DMS153 (cell line): ENCODE measurements around the gene CDH22.
A peak's percentile ranks its signal among the peaks of the same experiment; 100 is the strongest.

Experiments used
- DNase-seq: peaks from one replicate; lab custom pipeline; 2025; lab: John Stamatoyannopoulos, UW

CDH22 gene

GRCh38 chr20:46267108-46268105, 40.9 kb downstream of the CDH22 start:
- DNase-seq, result no peak

GRCh38 chr20:46265539-46265938, 42.8 kb downstream of the CDH22 start:
- no peak for DNase-seq

- peak; percentile 94 for DNase-seq
Measured at GRCh38 chr20:46264391-46265266, 43.7 kb downstream of the CDH22 start.

GRCh38 chr20:46261456-46262253, 46.6 kb downstream of the CDH22 start:
- no peak for DNase-seq

- no peak for DNase-seq
Measured at GRCh38 chr20:46260936-46261454, 47.3 kb downstream of the CDH22 start.

- DNase-seq, result peak; percentile 28
Measured at GRCh38 chr20:46260480-46260879, 47.8 kb downstream of the CDH22 start.

GRCh38 chr20:46259260-46259859, 48.9 kb downstream of the CDH22 start:
- DNase-seq, result no peak

GRCh38 chr20:46257887-46258286, 50.4 kb downstream of the CDH22 start:
- DNase-seq, result no peak

GRCh38 chr20:46256293-46256692, 52.0 kb downstream of the CDH22 start:
- no peak for DNase-seq

- peak; percentile 98 for DNase-seq
Measured at GRCh38 chr20:46255440-46256104, 52.7 kb downstream of the CDH22 start.

- DNase-seq, result peak; percentile 72
Measured at GRCh38 chr20:46253391-46253790, 54.9 kb downstream of the CDH22 start.

- DNase-seq, result no peak
Measured at GRCh38 chr20:46252352-46253091, 55.8 kb downstream of the CDH22 start.

- DNase-seq, result no peak
Measured at GRCh38 chr20:46251211-46251673, 57.1 kb downstream of the CDH22 start.

GRCh38 chr20:46250772-46251171, 57.5 kb downstream of the CDH22 start:
- DNase-seq, result no peak

- DNase-seq, result no peak
Measured at GRCh38 chr20:46249671-46250070, 58.6 kb downstream of the CDH22 start.

- peak; percentile 90 for DNase-seq
Measured at GRCh38 chr20:46246559-46246958, 61.7 kb downstream of the CDH22 start.

- DNase-seq, result peak; percentile 45
Measured at GRCh38 chr20:46243707-46244628, 64.3 kb downstream of the CDH22 start.

GRCh38 chr20:46242390-46242789, 65.9 kb downstream of the CDH22 start:
- no peak for DNase-seq

GRCh38 chr20:46240881-46241280, 67.4 kb downstream of the CDH22 start:
- DNase-seq, result no peak
